Activated CD8-positive, alpha-beta T cell treated with anti-CD3 and anti-CD28 coated beads for 36 hours (primary cell): ENCODE results near the gene RPH3AL. TPM values are rescaled to one million over a fixed set of nuclear protein-coding genes. Genes with fewer than 3 reads are reported as not detected.
"Not testable (repeated sequence)": the region's sequence is repeated elsewhere in the genome, so short reads cannot be mapped to it uniquely, and the experiment has no call there.

Experiments
- ATAC-seq: fragments of 200-7000 bp; cut with Tn5 transposase; one replicate; pipeline ENCODE4 v1.10.0; 2021; ENCODE audit warnings: mild to moderate bottlenecking, moderate library complexity
- CTCF ChIA-PET: fragments of 350-600 bp; sonication (Branson Sonifier 250); formaldehyde crosslinking; loops from one replicate; lab custom pipeline; 2021; ENCODE audit warnings: antibody characterized with exemption; lab: Charles Lee
- POLR2A ChIA-PET: fragments of 350-600 bp; sonication (Branson Sonifier 250); formaldehyde crosslinking; loops from one replicate; lab custom pipeline; 2021; ENCODE audit warnings: antibody characterized with exemption; lab: Charles Lee
- DNase-seq: peaks from one replicate; pipeline ENCODE4 v3.0.0-alpha.2; 2020
- H3K27ac Mint-ChIP-seq: one replicate; pipeline ENCODE4 v1.8.0; 2021; ENCODE audit warnings: mild to moderate bottlenecking, mixed read lengths
- H3K27me3 Mint-ChIP-seq: one replicate; pipeline ENCODE4 v1.8.0; 2021; ENCODE audit warnings: mixed read lengths
- H3K36me3 Mint-ChIP-seq: one replicate; pipeline ENCODE4 v1.8.0; 2021; ENCODE audit warnings: low read depth, mixed read lengths
- H3K4me1 Mint-ChIP-seq: one replicate; pipeline ENCODE4 v1.8.0; 2021; ENCODE audit warnings: low read depth, mixed read lengths
- H3K4me3 Mint-ChIP-seq: one replicate; pipeline ENCODE4 v1.8.0; 2021; ENCODE audit warnings: mild to moderate bottlenecking, moderate library complexity, mixed read lengths
- H3K9me3 Mint-ChIP-seq: one replicate; pipeline ENCODE4 v1.8.0; 2021; ENCODE audit warnings: mixed read lengths
- intact Hi-C: fragments of 100-400 bp; cut with micrococcal nuclease; formaldehyde crosslinking; loops from one replicate; pipeline ENCODE4 v1.10.0; 2022
- total RNA-seq, 2 experiments: library from RNA; stranded (reverse); gene quantifications; one replicate each; pipeline ENCODE4 v1.2.3, GENCODE V29; 2021
- TF ChIP-seq, protein P1 (sequence below): fragments of 200-600 bp; IDR thresholded peaks from one replicate; pipeline ENCODE4 v1.8.0; 2022; ENCODE audit warnings: antibody characterized with exemption, mild to moderate bottlenecking

Gene RPH3AL
- total RNA-seq, 2 experiments from 2014 or later = 0.72 to 1.1 TPM

- Mint-ChIP-seq H3K27me3 (peaks cover 6% of the 10 kb centered on the region), H3K36me3 (no peaks in the 10 kb centered on the region), H3K27ac (no peak overlapping the region), H3K4me3 (no peak overlapping the region), H3K4me1 (no peaks in the 10 kb centered on the region), H3K9me3 (no peaks in the 10 kb centered on the region)
- intact Hi-C loops = no loop called here
- POLR2A ChIA-PET = no interaction called here
- DNase-seq (no peak), ATAC-seq (no peak)
- TF ChIP-seq, protein P1, sequence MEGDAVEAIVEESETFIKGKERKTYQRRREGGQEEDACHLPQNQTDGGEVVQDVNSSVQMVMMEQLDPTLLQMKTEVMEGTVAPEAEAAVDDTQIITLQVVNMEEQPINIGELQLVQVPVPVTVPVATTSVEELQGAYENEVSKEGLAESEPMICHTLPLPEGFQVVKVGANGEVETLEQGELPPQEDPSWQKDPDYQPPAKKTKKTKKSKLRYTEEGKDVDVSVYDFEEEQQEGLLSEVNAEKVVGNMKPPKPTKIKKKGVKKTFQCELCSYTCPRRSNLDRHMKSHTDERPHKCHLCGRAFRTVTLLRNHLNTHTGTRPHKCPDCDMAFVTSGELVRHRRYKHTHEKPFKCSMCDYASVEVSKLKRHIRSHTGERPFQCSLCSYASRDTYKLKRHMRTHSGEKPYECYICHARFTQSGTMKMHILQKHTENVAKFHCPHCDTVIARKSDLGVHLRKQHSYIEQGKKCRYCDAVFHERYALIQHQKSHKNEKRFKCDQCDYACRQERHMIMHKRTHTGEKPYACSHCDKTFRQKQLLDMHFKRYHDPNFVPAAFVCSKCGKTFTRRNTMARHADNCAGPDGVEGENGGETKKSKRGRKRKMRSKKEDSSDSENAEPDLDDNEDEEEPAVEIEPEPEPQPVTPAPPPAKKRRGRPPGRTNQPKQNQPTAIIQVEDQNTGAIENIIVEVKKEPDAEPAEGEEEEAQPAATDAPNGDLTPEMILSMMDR = no peak
- CTCF ChIA-PET = no interaction called here
These were observed 114.3 kb downstream of the RPH3AL start for GRCh38 chr17:238071-238963.

DNA sequence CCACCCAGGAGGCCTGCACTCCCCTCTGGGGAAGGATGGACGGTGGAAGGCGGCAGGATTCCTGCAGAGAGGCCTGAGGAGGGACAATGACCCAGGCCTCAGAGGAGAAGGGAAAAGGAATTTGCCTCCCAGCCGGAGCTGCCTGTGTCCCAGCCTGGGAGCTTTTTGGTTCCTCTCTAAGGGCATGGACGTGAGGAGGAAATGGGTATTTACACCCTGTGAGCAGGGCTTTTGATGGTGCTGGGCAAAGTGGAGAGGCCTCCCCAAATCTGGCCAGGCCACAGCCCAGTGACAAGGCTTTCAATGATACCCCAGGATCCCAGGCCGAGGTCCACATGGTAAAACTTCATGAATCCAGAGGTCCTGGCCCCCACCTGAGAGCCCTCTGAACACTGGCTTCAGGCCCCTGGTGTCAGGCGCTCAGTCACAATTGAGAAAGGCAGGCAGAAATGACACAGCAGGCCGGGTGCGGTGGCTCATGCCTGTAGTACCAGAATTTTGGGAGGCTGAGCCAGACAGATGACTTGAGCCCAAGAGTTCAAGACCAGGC lies 115.1 kb downstream of the RPH3AL start:
- no peaks in the 10 kb centered on the region for H3K9me3 Mint-ChIP-seq
- ChIA-PET POLR2A (no interaction called here), CTCF (no interaction called here)
- intact Hi-C loops = no loop called here
- H3K4me1 Mint-ChIP-seq = no peaks in the 10 kb centered on the region
- TF ChIP-seq, protein P1 = no peak
- no peak overlapping the region for H3K27ac Mint-ChIP-seq
- ATAC-seq = no peak
- peaks cover 6% of the 10 kb centered on the region for H3K27me3 Mint-ChIP-seq
- no peaks in the 10 kb centered on the region for H3K36me3 Mint-ChIP-seq
- no peak overlapping the region for H3K4me3 Mint-ChIP-seq
- no peak for DNase-seq

GRCh38 chr17:236641-237405 lies 115.8 kb downstream of the RPH3AL start:
- peaks cover 6% of the 10 kb centered on the region for H3K27me3 Mint-ChIP-seq
- CTCF ChIA-PET = no interaction called here
- H3K4me1 Mint-ChIP-seq = no peaks in the 10 kb centered on the region
- H3K27ac Mint-ChIP-seq = no peak overlapping the region
- no peaks in the 10 kb centered on the region for H3K9me3 Mint-ChIP-seq
- DNase-seq = no peak
- POLR2A ChIA-PET = interaction anchor here (0.6 kb wide), 1 partner anchor 16 kb away, joined by 3 read pairs; no protein-coding TSS in a partner anchor
- TF ChIP-seq, protein P1 = no peak
- H3K4me3 Mint-ChIP-seq = no peak overlapping the region
- intact Hi-C loops = no loop called here
- no peak for ATAC-seq
- no peaks in the 10 kb centered on the region for H3K36me3 Mint-ChIP-seq

DNA sequence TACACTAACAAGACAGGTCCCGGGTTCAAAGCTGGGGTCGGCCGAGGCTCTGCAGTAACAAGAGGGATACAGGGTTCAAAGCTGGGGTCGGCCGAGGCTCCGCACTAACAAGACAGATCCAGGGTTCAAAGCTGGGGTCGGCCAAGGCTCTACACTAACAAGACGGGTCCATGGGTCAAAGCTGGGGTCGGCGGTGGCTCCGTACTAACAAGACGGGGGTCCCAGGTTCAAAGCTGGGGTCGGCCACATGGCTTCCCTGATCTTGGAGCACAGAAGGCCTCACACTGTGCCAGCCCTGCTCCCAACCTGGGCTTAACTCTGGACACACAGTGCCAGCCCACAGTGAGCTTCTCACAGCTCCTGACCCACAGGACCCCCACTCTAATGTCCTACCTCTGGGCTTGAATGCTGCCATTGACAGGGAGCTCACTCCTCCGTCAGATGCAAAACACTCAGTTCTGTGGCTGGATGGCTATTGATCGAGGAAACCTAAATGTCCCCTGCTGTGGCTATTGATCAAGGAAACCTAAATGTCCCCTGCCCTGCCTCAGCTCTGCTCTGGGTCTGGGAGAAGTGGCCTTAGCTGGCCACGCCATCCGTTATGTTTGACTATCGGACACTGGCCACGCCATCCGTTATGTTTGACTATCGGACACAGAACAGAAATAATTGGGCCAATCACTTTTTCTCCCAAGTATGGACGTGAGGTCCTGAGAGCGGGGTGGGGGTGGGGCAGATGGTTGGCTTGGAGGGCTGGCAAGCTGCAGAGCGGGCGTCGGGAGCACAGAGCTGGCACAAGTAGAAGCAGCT lies 116.6 kb downstream of the RPH3AL start:
- Mint-ChIP-seq H3K27ac (no peak overlapping the region), H3K4me3 (no peak overlapping the region), H3K4me1 (no peaks in the 10 kb centered on the region), H3K9me3 (no peaks in the 10 kb centered on the region), H3K27me3 (peaks cover 6% of the 10 kb centered on the region), H3K36me3 (no peaks in the 10 kb centered on the region)
- ChIA-PET CTCF (no interaction called here), POLR2A (interaction anchor here (0.6 kb wide), 1 partner anchor 15 kb away, joined by 3 read pairs; no protein-coding TSS in a partner anchor)
- DNase-seq = no peak
- no peak for ATAC-seq
- TF ChIP-seq, protein P1 = no peak
- intact Hi-C loops = no loop called here

- H3K36me3 Mint-ChIP-seq, DNase-seq, CTCF ChIA-PET: not testable (repeated sequence)
These were observed 117.4 kb downstream of the RPH3AL start for GRCh38 chr17:234994-235830.

DNA sequence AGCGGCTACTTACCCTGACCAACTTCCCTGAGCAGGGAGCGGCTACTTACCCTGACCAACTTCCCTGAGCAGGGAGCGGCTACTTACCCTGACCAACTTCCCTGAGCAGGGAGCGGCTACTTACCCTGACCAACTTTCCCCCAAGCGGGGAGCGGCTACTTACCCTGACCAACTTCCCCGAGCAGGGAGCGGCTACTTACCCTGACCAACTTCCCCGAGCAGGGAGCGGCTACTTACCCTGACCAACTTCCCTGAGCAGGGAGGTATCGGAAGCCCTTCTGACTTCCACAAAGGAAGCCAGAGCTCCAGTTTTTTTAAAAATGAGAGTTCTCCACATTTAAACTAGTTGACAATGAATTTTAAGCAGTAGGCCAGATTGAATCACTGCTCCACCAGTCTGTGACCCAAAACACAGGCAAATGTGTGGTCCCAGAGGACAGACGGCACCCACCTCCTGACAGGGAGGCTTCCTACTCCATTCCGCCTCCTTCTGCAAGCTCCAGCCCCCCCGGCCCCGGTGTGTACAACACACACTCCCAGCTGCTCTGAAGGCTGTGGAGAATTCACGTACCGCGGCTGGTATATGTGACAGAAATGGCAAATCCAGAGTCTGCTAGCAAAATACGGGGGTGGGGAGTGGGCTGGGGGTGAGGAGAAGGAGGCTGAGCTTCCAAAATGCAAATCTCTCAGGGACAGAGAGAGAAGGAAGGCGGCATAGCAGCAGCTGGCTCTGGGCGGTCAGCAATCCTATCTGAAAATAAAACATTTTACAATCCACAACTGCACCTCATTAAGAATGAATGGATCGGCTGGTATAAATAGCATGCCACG lies 118.2 kb downstream of the RPH3AL start:
- H3K27ac Mint-ChIP-seq, ATAC-seq, POLR2A ChIA-PET, H3K4me1 Mint-ChIP-seq, intact Hi-C loops, CTCF ChIA-PET, H3K9me3 Mint-ChIP-seq, H3K27me3 Mint-ChIP-seq, H3K4me3 Mint-ChIP-seq, H3K36me3 Mint-ChIP-seq, DNase-seq: not testable (repeated sequence)

More at GRCh38 chr17:234994-235830, 117.4 kb downstream of the RPH3AL start:
- H3K4me3 Mint-ChIP-seq, POLR2A ChIA-PET, H3K27me3 Mint-ChIP-seq, H3K27ac Mint-ChIP-seq, intact Hi-C loops, H3K4me1 Mint-ChIP-seq, ATAC-seq, H3K9me3 Mint-ChIP-seq: not testable (repeated sequence)
